Measurements from ENCODE around the gene PARVA. TPM values are rescaled to one million over a fixed set of nuclear protein-coding genes. Genes with fewer than 3 reads are reported as not detected.

Gene PARVA
- polyA plus RNA-seq, 2 of the 4 experiments (the other 2 are of a cell fraction) = 25.5 to 26.1 TPM

DNA sequence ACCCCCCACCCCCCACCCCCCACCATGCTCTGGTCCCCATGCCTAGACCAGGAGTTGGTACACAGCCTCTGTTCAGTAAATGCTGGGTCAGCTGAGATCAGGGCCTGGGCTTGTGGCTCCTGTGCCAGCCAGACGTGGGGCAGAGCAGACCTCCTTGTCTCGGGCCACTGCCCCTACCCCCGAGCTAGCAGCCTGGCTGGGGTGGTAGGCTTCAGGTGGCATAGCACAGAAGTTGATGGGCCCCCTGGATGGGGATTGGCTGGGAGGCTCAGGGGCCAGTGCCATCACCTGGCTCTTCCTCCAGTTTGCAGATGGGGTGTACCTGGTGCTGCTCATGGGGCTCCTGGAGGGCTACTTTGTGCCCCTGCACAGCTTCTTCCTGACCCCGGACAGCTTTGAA lies 139.9 kb downstream of the PARVA start (continued):
- TF ChIP-seq, protein P1, sequence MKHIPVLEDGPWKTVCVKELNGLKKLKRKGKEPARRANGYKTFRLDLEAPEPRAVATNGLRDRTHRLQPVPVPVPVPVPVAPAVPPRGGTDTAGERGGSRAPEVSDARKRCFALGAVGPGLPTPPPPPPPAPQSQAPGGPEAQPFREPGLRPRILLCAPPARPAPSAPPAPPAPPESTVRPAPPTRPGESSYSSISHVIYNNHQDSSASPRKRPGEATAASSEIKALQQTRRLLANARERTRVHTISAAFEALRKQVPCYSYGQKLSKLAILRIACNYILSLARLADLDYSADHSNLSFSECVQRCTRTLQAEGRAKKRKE (CRISPR knock-in tag; IDR thresholded peaks at IDR 0.05; ENCODE audit: low read depth) = no peak
- TF ChIP-seq SMC3 (IDR thresholded peaks at IDR 0.05) (no peak), BHLHE40 (IDR thresholded peaks at IDR 0.05; ENCODE audit: low read depth, low read length) (no peak), NPAS2 (CRISPR knock-in tag; IDR thresholded peaks at IDR 0.05; ENCODE audit: borderline replicate concordance) (no peak), MAFK (IDR thresholded peaks at IDR 0.05; ENCODE audit: partially characterized antibody) (no peak), EP300 (IDR thresholded peaks at IDR 0.05) (no peak), CBX8 (IDR thresholded peaks at IDR 0.05) (no peak)

DNA sequence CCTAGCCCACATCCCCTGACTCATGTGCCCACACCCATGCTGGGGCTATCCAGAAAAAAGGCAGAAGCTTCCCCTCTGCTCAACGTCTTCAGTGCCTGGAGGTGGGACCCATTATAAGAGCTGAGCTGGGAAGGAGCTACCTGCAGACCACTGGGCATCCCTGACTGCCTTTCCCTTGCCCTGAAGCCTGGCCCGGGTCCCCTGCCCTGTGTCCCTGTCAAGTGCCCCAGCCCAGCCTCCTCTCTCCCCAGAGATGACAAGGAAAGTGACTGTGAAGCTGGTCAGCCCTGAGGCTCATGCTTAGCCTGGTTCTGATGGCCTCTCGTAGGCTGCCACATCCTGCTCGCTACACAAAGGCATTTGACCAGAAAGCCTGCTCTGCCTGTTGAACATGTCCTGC lies 140.4 kb downstream of the PARVA start:
- H3K27ac ChIP-seq = no peak overlapping the region
- H3K4me2 ChIP-seq = no peak overlapping the region
- H3K9me3 ChIP-seq = no peaks in the 10 kb centered on the region
- WGBS (ENCODE audit: missing lambda C conversion rate) = 78% methylated on average over 4 of the region's 4 CpGs
- POLR2A ChIA-PET = no interaction called here
- H3K4me3 ChIP-seq = no peak overlapping the region
- FAIRE-seq (no peak), DNase-seq (ENCODE audit: low read depth in 1 of 2, low spot score in 1 of 2) (no peak), ATAC-seq (no peak; a peak in 1 of 6 replicates)
- TF ChIP-seq POLR2AphosphoS2 (conservative IDR thresholded peaks at IDR 0.05; ENCODE audit: low read length) (no peak), KDM1A (IDR thresholded peaks at IDR 0.05; ENCODE audit: low read depth) (no peak), CTCF (IDR thresholded peaks at IDR 0.05) (no peak), TP53 (CRISPR knock-in tag; IDR thresholded peaks at IDR 0.05) (no peak), RARB (CRISPR knock-in tag; IDR thresholded peaks at IDR 0.05) (no peak), KDM5A (IDR thresholded peaks at IDR 0.05) (no peak), PBX3 (IDR thresholded peaks at IDR 0.05) (no peak), SMC3 (IDR thresholded peaks at IDR 0.05) (no peak), HDAC2 (IDR thresholded peaks at IDR 0.05) (no peak), MAZ (IDR thresholded peaks at IDR 0.05; ENCODE audit: borderline replicate concordance, low read depth, low read length) (no peak), RCOR1 (IDR thresholded peaks at IDR 0.05; ENCODE audit: low read depth, low read length) (no peak), RAD21 (conservative IDR thresholded peaks at IDR 0.05 in 1 of 2, IDR thresholded peaks at IDR 0.05 in 1 of 2) (no peak), EHMT2 (IDR thresholded peaks at IDR 0.05; ENCODE audit: low read depth) (no peak), HES2 (IDR thresholded peaks at IDR 0.05) (no peak), HOXB5 (CRISPR knock-in tag; IDR thresholded peaks at IDR 0.05) (no peak), HEYL (CRISPR knock-in tag; IDR thresholded peaks at IDR 0.05) (no peak), POLR2A (IDR thresholded peaks at IDR 0.05; ENCODE audit: low read length) (no peak), MAX (IDR thresholded peaks at IDR 0.05) (no peak), FOXS1 (CRISPR knock-in tag; IDR thresholded peaks at IDR 0.05) (no peak)
- TF ChIP-seq, protein P2, sequence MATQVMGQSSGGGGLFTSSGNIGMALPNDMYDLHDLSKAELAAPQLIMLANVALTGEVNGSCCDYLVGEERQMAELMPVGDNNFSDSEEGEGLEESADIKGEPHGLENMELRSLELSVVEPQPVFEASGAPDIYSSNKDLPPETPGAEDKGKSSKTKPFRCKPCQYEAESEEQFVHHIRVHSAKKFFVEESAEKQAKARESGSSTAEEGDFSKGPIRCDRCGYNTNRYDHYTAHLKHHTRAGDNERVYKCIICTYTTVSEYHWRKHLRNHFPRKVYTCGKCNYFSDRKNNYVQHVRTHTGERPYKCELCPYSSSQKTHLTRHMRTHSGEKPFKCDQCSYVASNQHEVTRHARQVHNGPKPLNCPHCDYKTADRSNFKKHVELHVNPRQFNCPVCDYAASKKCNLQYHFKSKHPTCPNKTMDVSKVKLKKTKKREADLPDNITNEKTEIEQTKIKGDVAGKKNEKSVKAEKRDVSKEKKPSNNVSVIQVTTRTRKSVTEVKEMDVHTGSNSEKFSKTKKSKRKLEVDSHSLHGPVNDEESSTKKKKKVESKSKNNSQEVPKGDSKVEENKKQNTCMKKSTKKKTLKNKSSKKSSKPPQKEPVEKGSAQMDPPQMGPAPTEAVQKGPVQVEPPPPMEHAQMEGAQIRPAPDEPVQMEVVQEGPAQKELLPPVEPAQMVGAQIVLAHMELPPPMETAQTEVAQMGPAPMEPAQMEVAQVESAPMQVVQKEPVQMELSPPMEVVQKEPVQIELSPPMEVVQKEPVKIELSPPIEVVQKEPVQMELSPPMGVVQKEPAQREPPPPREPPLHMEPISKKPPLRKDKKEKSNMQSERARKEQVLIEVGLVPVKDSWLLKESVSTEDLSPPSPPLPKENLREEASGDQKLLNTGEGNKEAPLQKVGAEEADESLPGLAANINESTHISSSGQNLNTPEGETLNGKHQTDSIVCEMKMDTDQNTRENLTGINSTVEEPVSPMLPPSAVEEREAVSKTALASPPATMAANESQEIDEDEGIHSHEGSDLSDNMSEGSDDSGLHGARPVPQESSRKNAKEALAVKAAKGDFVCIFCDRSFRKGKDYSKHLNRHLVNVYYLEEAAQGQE (IDR thresholded peaks at IDR 0.05) = no peak
- no peaks in the 10 kb centered on the region for H3K4me1 ChIP-seq
- CTCF ChIA-PET = interaction anchor here (1.3 kb wide), 1 partner anchor 187 kb away, joined by 3 read pairs; no protein-coding TSS in a partner anchor

Data from A549 (cell line).